Measurements from ENCODE around the gene TMEM63B.

DNA sequence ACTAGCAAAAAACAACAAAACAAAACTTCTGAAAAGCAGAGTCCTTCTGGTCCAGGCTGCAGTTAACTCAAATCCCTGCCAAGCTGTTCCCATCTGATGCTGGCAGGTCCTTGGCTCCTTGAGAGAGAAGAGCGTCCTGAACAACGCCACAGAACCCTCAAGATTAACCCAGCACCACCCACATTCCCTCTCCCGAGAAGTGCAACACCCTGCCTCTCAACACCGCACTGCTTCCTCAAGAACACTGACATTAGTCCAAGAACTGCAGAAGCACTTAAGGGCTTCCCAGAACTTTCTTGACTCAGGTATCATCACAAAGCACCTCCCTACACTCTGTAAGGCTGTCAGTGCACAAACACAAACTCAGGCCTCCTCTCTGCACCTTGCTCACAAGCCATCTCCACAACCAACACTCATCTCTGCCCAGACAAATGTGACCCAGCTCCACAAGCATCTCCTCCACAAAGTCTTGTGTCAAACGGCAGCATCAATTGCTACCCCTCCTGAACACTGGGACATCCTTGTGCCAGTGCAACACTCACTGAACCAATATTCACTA, 7.6 kb upstream of the TMEM63B start:
- TF ChIP-seq POLR2AphosphoS5 (IDR thresholded peaks at IDR 0.05) = no peak
- TF ChIP-seq, protein P1, sequence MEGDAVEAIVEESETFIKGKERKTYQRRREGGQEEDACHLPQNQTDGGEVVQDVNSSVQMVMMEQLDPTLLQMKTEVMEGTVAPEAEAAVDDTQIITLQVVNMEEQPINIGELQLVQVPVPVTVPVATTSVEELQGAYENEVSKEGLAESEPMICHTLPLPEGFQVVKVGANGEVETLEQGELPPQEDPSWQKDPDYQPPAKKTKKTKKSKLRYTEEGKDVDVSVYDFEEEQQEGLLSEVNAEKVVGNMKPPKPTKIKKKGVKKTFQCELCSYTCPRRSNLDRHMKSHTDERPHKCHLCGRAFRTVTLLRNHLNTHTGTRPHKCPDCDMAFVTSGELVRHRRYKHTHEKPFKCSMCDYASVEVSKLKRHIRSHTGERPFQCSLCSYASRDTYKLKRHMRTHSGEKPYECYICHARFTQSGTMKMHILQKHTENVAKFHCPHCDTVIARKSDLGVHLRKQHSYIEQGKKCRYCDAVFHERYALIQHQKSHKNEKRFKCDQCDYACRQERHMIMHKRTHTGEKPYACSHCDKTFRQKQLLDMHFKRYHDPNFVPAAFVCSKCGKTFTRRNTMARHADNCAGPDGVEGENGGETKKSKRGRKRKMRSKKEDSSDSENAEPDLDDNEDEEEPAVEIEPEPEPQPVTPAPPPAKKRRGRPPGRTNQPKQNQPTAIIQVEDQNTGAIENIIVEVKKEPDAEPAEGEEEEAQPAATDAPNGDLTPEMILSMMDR (IDR thresholded peaks at IDR 0.05) = no peak
- TF ChIP-seq POLR2A (IDR thresholded peaks at IDR 0.05) = no peak

Measured in prostate gland (tissue), 2 donors.